HepG2 (cell line): ENCODE results near the gene ZFP90. TPM values are rescaled to one million over a fixed set of nuclear protein-coding genes. Genes with fewer than 3 reads are reported as not detected.

ENCODE experiments used
- ATAC-seq: fragments of 200-7000 bp; cut with Tn5 transposase; 3 replicates; pipeline ENCODE4 v1.9.1; 2020; ENCODE audit warnings: mild to moderate bottlenecking, moderate library complexity
- BruUV-seq: library from RNA; stranded (reverse); fragments of 400-500 nt; replicated peaks from 2 replicates; lab custom pipeline; 2021; lab: Mats Ljungman, UMichigan
- CTCF ChIA-PET: fragments of 300-600 bp; formaldehyde crosslinking; extraction: SDS; loops from one replicate; lab custom pipeline; 2021; ENCODE audit warnings: low total read pairs, inconsistent platforms, low intra/inter-chr PET ratio; lab: Yijun Ruan, JAX
- POLR2A ChIA-PET: fragments of 350-600 bp; sonication (Branson Sonifier 250); formaldehyde crosslinking; loops from one replicate; lab custom pipeline; 2020; ENCODE audit warnings: antibody characterized with exemption, inconsistent platforms; lab: Yijun Ruan, JAX
- DNase-seq: peaks from one replicate; pipeline ENCODE4 v3.0.0-alpha.2; 2015; ENCODE audit warnings: low spot score
- FAIRE-seq: peaks from 3 replicates; lab custom pipeline; 2011; peaks lifted over from hg19 to GRCh38; lab: Jason Lieb, UNC
- H2AFZ ChIP-seq: one replicate; pipeline ENCODE4 v1.6.1; 2011; ENCODE audit warnings: low read length, inconsistent platforms
- H3K27ac ChIP-seq: fragments of 300-600 bp; 3 replicates; pipeline ENCODE4 v1.8.0; 2011; ENCODE audit warnings: mixed run types, mild to moderate bottlenecking, mixed read lengths, low read length, inconsistent platforms; ENCODE audit not compliant: insufficient read depth; ENCODE audit errors: extremely low read length
- H3K27me3 ChIP-seq, 2 experiments: fragments of 200-600 bp in 1 of 2; 2 replicates in 1 of 2; 3 replicates in 1 of 2; pipeline versions ENCODE4 v1.6.0 to v1.8.0; 2011; ENCODE audit warnings: low read length in 2 of 2, mild to moderate bottlenecking in 2 of 2, moderate library complexity in 2 of 2, inconsistent platforms in 1 of 2; ENCODE audit not compliant: insufficient read depth in 2 of 2, control insufficient read depth in 1 of 2
- H3K36me3 ChIP-seq, 2 experiments: fragments of 200-600 bp in 1 of 2; replicated peaks in 1 of 2; 2 replicates in 1 of 2; 3 replicates in 1 of 2; pipeline versions ENCODE4 v1.5.1 to v1.8.0; 2011; ENCODE audit warnings: low read length in 2 of 2, inconsistent platforms in 1 of 2; ENCODE audit not compliant: insufficient read depth in 2 of 2, control insufficient read depth in 1 of 2
- H3K4me1 ChIP-seq: 2 replicates; pipeline ENCODE4 v1.5.1; 2012; ENCODE audit warnings: low read length, inconsistent platforms; ENCODE audit not compliant: insufficient read depth
- H3K4me2 ChIP-seq: 2 replicates; pipeline ENCODE4 v1.6.0; 2011; ENCODE audit warnings: low read depth, low read length, inconsistent platforms
- H3K4me3 ChIP-seq, 3 experiments: fragments of 200-600 bp in 1 of 3; sonication (generic), shearing (Covaris generic) in 1 of 3; replicated peaks in 1 of 3; 2 replicates each; pipeline ENCODE4 v1.5.1; 2011 to 2016; ENCODE audit warnings: low read length in 3 of 3, inconsistent platforms in 2 of 3, low read depth in 2 of 3, mild to moderate bottlenecking in 2 of 3, control low read depth in 1 of 3, mixed read lengths in 1 of 3; ENCODE audit not compliant: insufficient read depth in 1 of 3
- H3K79me2 ChIP-seq: one replicate; pipeline ENCODE4 v1.6.1; 2011; ENCODE audit warnings: low read length, inconsistent platforms; ENCODE audit not compliant: insufficient read depth
- H3K9ac ChIP-seq: 2 replicates; pipeline ENCODE4 v1.6.0; 2011; ENCODE audit warnings: mild to moderate bottlenecking, low read depth, low read length, inconsistent platforms; ENCODE audit not compliant: insufficient read depth
- H3K9me3 ChIP-seq: 2 replicates; pipeline ENCODE4 v1.5.1; 2012; ENCODE audit warnings: mild to moderate bottlenecking, low read length
- H4K20me1 ChIP-seq: 2 replicates; pipeline ENCODE4 v1.6.0; 2011; ENCODE audit warnings: inconsistent platforms, mild to moderate bottlenecking, low read length, moderate library complexity; ENCODE audit not compliant: insufficient read depth
- ARNTL ChIP-seq: sonication (generic); formaldehyde crosslinking; IDR thresholded peaks from 2 replicates; pipeline ENCODE4 v1.4.0; 2020; ENCODE audit warnings: mild to moderate bottlenecking, missing genetic modification reagents
- FOSL1 ChIP-seq: sonication (generic); formaldehyde crosslinking; IDR thresholded peaks from 2 replicates; pipeline ENCODE4 v1.9.0; 2021; ENCODE audit warnings: missing genetic modification reagents, borderline replicate concordance
- POGZ ChIP-seq: sonication (generic); formaldehyde crosslinking; IDR thresholded peaks from 2 replicates; pipeline ENCODE4 v1.4.0; 2020; ENCODE audit warnings: mild to moderate bottlenecking, missing genetic modification reagents
- POLR2G ChIP-seq: fragments of 200-400 bp; formaldehyde crosslinking; IDR thresholded peaks from 2 replicates; pipeline ENCODE4 v1.6.1; 2018; ENCODE audit warnings: mild to moderate bottlenecking, low read depth, low read length, moderate library complexity
- SALL1 ChIP-seq: sonication (generic); formaldehyde crosslinking; IDR thresholded peaks from 2 replicates; pipeline ENCODE4 v1.8.0; 2022; ENCODE audit warnings: mild to moderate bottlenecking, missing genetic modification reagents
- TEAD3 ChIP-seq: optimal IDR thresholded peaks from 2 replicates; pipeline ENCODE3; 2016; ENCODE audit warnings: borderline replicate concordance
- YEATS4 ChIP-seq: sonication (generic); formaldehyde crosslinking; IDR thresholded peaks from 2 replicates; pipeline ENCODE4 v1.4.0; 2020; ENCODE audit warnings: missing genetic modification reagents, borderline replicate concordance
- ZBTB1 ChIP-seq: sonication (generic); formaldehyde crosslinking; IDR thresholded peaks from 2 replicates; pipeline ENCODE4 v1.4.0; 2020; ENCODE audit warnings: missing genetic modification reagents, borderline replicate concordance
- ZFP37 ChIP-seq: sonication (generic); formaldehyde crosslinking; IDR thresholded peaks from 2 replicates; pipeline ENCODE4 v1.4.0; 2020; ENCODE audit warnings: missing genetic modification reagents, borderline replicate concordance
- ZNF274 ChIP-seq: sonication (generic); formaldehyde crosslinking; IDR thresholded peaks from 2 replicates; pipeline ENCODE4 v1.5.1; 2020; ENCODE audit warnings: mild to moderate bottlenecking, missing genetic modification reagents
- ZNF34 ChIP-seq: sonication (generic); formaldehyde crosslinking; IDR thresholded peaks from 2 replicates; pipeline ENCODE4 v1.4.0; 2020; ENCODE audit warnings: mild to moderate bottlenecking, missing genetic modification reagents, borderline replicate concordance
- ZNF546 ChIP-seq: sonication (generic); formaldehyde crosslinking; conservative IDR thresholded peaks from 2 replicates; pipeline ENCODE4 v1.8.1; 2023; ENCODE audit warnings: mild to moderate bottlenecking, missing genetic modification reagents
- ZNF549 ChIP-seq: sonication (generic); formaldehyde crosslinking; IDR thresholded peaks from 2 replicates; pipeline ENCODE4 v1.5.0; 2020; ENCODE audit warnings: missing genetic modification reagents
- ZNF770 ChIP-seq: sonication (generic); formaldehyde crosslinking; IDR thresholded peaks from 2 replicates; pipeline ENCODE4 v1.5.0; 2020; ENCODE audit warnings: mild to moderate bottlenecking, missing genetic modification reagents
- WGBS: methylation state at CpG from one replicate; pipeline ENCODE4 v1.1.6; 2017; ENCODE audit warnings: low lambda C conversion rate; 5-methylcytosine and 5-hydroxymethylcytosine counted together
- in situ Hi-C: cut with HindIII; loops from 2 replicates; pipeline ENCODE4 v1.10.0; 2017; ENCODE audit warnings: low pct_unique_long_range_greater_than_20kb; ENCODE audit not compliant: extremely low pct_ligation_motif_present
- intact Hi-C: fragments of 100-400 bp; cut with micrococcal nuclease; formaldehyde crosslinking; loops from one replicate; pipeline ENCODE4 v1.10.0; 2022; ENCODE audit not compliant: unreplicated experiment
- polyA plus RNA-seq, 8 experiments: library from polyadenylated mRNA; depleted of rRNA in 3 of 8; stranded (reverse) in 7 of 8; unstranded in 1 of 8; fragments of >200 nt; fragmentation: Illumina TruSeq in 4 of 8; extraction: Trizol in 4 of 8; gene quantifications; 2 replicates each; pipeline versions ENCODE4 v1.2.1 to v1.2.3, GENCODE V29; 2011 to 2016; ENCODE audit warnings: low read depth in 4 of 8, missing spikeins in 1 of 8, mixed read lengths in 1 of 8; ENCODE audit not compliant: insufficient read depth in 1 of 8
- total RNA-seq, 5 experiments: library from RNA; depleted of rRNA; stranded (reverse); fragments of >200 nt; fragmentation: Illumina TruSeq; extraction: Trizol; gene quantifications; 2 replicates each; pipeline ENCODE4 v1.2.3, GENCODE V29; 2016; ENCODE audit warnings: low read depth in 1 of 5
- TF ChIP-seq, protein P1 (sequence below): sonication (generic); formaldehyde crosslinking; conservative IDR thresholded peaks from 2 replicates; pipeline ENCODE4 v1.4.0; 2020; ENCODE audit warnings: missing genetic modification reagents
- TF ChIP-seq, protein P2 (sequence below): IDR thresholded peaks from 2 replicates; pipeline ENCODE4 v1.6.1; 2018; ENCODE audit warnings: missing genetic modification reagents, mild to moderate bottlenecking, missing compliant biosample characterization

Gene ZFP90
- total and polyA plus RNA-seq, 2 of the 13 experiments (the other 11 are each of a cell fraction or from before 2014, with no cell fraction given), result 17.6 to 18.9 TPM

GRCh38 chr16:68617734-68618133, 78.6 kb downstream of the ZFP90 start:
- 19% methylated on average over 7 of the region's 7 CpGs for WGBS
- peaks cover 3 to 16% of the 10 kb centered on the region in 2 experiments for H3K27me3 ChIP-seq
- TF ChIP-seq, protein P1, sequence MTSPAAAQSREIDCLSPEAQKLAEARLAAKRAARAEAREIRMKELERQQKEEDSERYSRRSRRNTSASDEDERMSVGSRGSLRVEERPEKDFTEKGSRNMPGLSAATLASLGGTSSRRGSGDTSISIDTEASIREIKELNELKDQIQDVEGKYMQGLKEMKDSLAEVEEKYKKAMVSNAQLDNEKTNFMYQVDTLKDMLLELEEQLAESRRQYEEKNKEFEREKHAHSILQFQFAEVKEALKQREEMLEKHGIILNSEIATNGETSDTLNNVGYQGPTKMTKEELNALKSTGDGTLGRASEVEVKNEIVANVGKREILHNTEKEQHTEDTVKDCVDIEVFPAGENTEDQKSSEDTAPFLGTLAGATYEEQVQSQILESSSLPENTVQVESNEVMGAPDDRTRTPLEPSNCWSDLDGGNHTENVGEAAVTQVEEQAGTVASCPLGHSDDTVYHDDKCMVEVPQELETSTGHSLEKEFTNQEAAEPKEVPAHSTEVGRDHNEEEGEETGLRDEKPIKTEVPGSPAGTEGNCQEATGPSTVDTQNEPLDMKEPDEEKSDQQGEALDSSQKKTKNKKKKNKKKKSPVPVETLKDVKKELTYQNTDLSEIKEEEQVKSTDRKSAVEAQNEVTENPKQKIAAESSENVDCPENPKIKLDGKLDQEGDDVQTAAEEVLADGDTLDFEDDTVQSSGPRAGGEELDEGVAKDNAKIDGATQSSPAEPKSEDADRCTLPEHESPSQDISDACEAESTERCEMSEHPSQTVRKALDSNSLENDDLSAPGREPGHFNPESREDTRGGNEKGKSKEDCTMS (CRISPR knock-in tag), result no peak
- TF ChIP-seq ZNF34, result no peak
- no peak for TF ChIP-seq TEAD3 (CRISPR knock-in tag)
- TF ChIP-seq POLR2G, result no peak
- TF ChIP-seq, protein P2, sequence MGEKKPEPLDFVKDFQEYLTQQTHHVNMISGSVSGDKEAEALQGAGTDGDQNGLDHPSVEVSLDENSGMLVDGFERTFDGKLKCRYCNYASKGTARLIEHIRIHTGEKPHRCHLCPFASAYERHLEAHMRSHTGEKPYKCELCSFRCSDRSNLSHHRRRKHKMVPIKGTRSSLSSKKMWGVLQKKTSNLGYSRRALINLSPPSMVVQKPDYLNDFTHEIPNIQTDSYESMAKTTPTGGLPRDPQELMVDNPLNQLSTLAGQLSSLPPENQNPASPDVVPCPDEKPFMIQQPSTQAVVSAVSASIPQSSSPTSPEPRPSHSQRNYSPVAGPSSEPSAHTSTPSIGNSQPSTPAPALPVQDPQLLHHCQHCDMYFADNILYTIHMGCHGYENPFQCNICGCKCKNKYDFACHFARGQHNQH, result no peak
- TF ChIP-seq SALL1 (CRISPR knock-in tag), result no peak
- TF ChIP-seq ZNF546 (CRISPR knock-in tag), result no peak
- TF ChIP-seq ZBTB1 (CRISPR knock-in tag), result no peak
- no peak for TF ChIP-seq ZFP37 (CRISPR knock-in tag)
- no peak for TF ChIP-seq ZNF274 (CRISPR knock-in tag)
- TF ChIP-seq YEATS4 (CRISPR knock-in tag), result no peak
- TF ChIP-seq ZNF770 (CRISPR knock-in tag), result no peak
- no peak for TF ChIP-seq ARNTL
- no peak for TF ChIP-seq ZNF549
- no peak for TF ChIP-seq POGZ (CRISPR knock-in tag)
- TF ChIP-seq FOSL1 (CRISPR knock-in tag), result no peak
- no peaks in the 10 kb centered on the region for H3K79me2 ChIP-seq
- H4K20me1 ChIP-seq, result no peaks in the 10 kb centered on the region
- H3K4me1 ChIP-seq, result no peaks in the 10 kb centered on the region
- H3K4me3 ChIP-seq, result no peak overlapping the region
- H3K9ac ChIP-seq, result no peak overlapping the region
- intact Hi-C loops (no loop called here), in situ Hi-C loops (no loop called here)
- POLR2A ChIA-PET, result no interaction called here
- H3K9me3 ChIP-seq, result peaks cover 6% of the 10 kb centered on the region; the same call in 1 of the 2 replicates
- no peak overlapping the region for H3K27ac ChIP-seq
- BruUV-seq, result no TSS peak
- no peak overlapping the region for H3K4me2 ChIP-seq
- no peaks in the 10 kb centered on the region for H3K36me3 ChIP-seq
- H2AFZ ChIP-seq, result no peak overlapping the region
- no peak for ATAC-seq
- CTCF ChIA-PET, result no interaction called here
- DNase-seq, result no peak
- no peak for FAIRE-seq
